SK-N-SH treated with all-trans-retinoic acid at 6 μM for 48 hours (cell line): ENCODE results near the gene RBM18.

Experiments used
- ATAC-seq: fragments of 200-7000 bp; cut with Tn5 transposase; 3 replicates; pipeline ENCODE4 v1.9.1; 2020; ENCODE audit warnings: mild to moderate bottlenecking, moderate library complexity
- BACH2 ChIP-seq: fragments of 250-450 bp; sonication (Bioruptor Pico); IDR thresholded peaks from 2 replicates; pipeline ENCODE4 v1.9.0; 2021; ENCODE audit warnings: mild to moderate bottlenecking, borderline replicate concordance
- CREB5 ChIP-seq: fragments of 250-450 bp; sonication (Bioruptor Pico); IDR thresholded peaks from 2 replicates; pipeline ENCODE4 v1.5.1; 2020; ENCODE audit warnings: low read depth, mild to moderate bottlenecking, moderate library complexity
- CSDC2 ChIP-seq: fragments of 250-450 bp; sonication (Bioruptor Pico); IDR thresholded peaks from 2 replicates; pipeline ENCODE4 v1.5.0; 2020; ENCODE audit warnings: mild to moderate bottlenecking, moderate library complexity
- CSRNP3 ChIP-seq: fragments of 250-450 bp; sonication (Bioruptor Pico); IDR thresholded peaks from 2 replicates; pipeline ENCODE4 v1.5.1; 2021; ENCODE audit warnings: mild to moderate bottlenecking, moderate library complexity
- ESRRG ChIP-seq: fragments of 250-450 bp; sonication (Bioruptor Pico); IDR thresholded peaks from 2 replicates; pipeline ENCODE4 v1.6.1; 2021; ENCODE audit warnings: mild to moderate bottlenecking
- GLIS3 ChIP-seq: fragments of 250-450 bp; sonication (Bioruptor Pico); IDR thresholded peaks from 2 replicates; pipeline ENCODE4 v1.5.0; 2020; ENCODE audit warnings: mild to moderate bottlenecking, moderate library complexity
- ISL1 ChIP-seq: fragments of 250-450 bp; sonication (Bioruptor Pico); IDR thresholded peaks from 2 replicates; pipeline ENCODE4 v2.1.2; 2022; ENCODE audit warnings: mild to moderate bottlenecking, moderate library complexity
- OSR1 ChIP-seq: fragments of 250-450 bp; sonication (Bioruptor Pico); IDR thresholded peaks from 2 replicates; pipeline ENCODE4 v1.8.0; 2022; ENCODE audit warnings: moderate library complexity, mild to moderate bottlenecking, inconsistent platforms
- PATZ1 ChIP-seq: fragments of 250-450 bp; sonication (Bioruptor Pico); IDR thresholded peaks from 2 replicates; pipeline ENCODE4 v1.8.0; 2020; ENCODE audit warnings: mild to moderate bottlenecking, moderate library complexity, borderline replicate concordance
- RARB ChIP-seq: fragments of 250-450 bp; sonication (Bioruptor Pico); IDR thresholded peaks from 2 replicates; pipeline ENCODE4 v1.8.0; 2021; ENCODE audit warnings: mild to moderate bottlenecking, moderate library complexity
- TCF4 ChIP-seq: fragments of 250-450 bp; sonication (Bioruptor Pico); IDR thresholded peaks from 2 replicates; pipeline ENCODE4 v1.8.0; 2021; ENCODE audit warnings: mild to moderate bottlenecking, moderate library complexity, borderline replicate concordance
- TOX ChIP-seq: fragments of 250-450 bp; sonication (Bioruptor Pico); IDR thresholded peaks from 2 replicates; pipeline ENCODE4 v1.8.0; 2021; ENCODE audit warnings: mild to moderate bottlenecking, moderate library complexity, borderline replicate concordance
- TSHZ2 ChIP-seq: fragments of 250-450 bp; sonication (Bioruptor Pico); IDR thresholded peaks from 2 replicates; pipeline ENCODE4 v1.5.0; 2020; ENCODE audit warnings: mild to moderate bottlenecking, moderate library complexity
- ZC3H10 ChIP-seq: fragments of 250-450 bp; sonication (Bioruptor Pico); IDR thresholded peaks from 2 replicates; pipeline ENCODE4 v1.5.1; 2021; ENCODE audit warnings: mild to moderate bottlenecking, moderate library complexity
- ZFP3 ChIP-seq: fragments of 250-450 bp; sonication (Bioruptor Pico); IDR thresholded peaks from 2 replicates; pipeline ENCODE4 v1.5.0; 2020; ENCODE audit warnings: mild to moderate bottlenecking, moderate library complexity
- ZFP30 ChIP-seq: fragments of 450-650 bp; formaldehyde crosslinking; IDR thresholded peaks from 2 replicates; pipeline ENCODE4 v1.5.0; 2022; ENCODE audit warnings: mild to moderate bottlenecking, moderate library complexity
- ZNF565 ChIP-seq: fragments of 450-650 bp; formaldehyde crosslinking; conservative IDR thresholded peaks from 2 replicates; pipeline ENCODE4 v1.5.0; 2020; ENCODE audit warnings: low read depth, mild to moderate bottlenecking, moderate library complexity
- ZNF70 ChIP-seq: fragments of 450-650 bp; formaldehyde crosslinking; IDR thresholded peaks from 2 replicates; pipeline ENCODE4 v1.5.0; 2020; ENCODE audit warnings: mild to moderate bottlenecking, moderate library complexity
- ZNF8 ChIP-seq: fragments of 450-650 bp; formaldehyde crosslinking; IDR thresholded peaks from 2 replicates; pipeline ENCODE4 v1.5.0; 2020; ENCODE audit warnings: mild to moderate bottlenecking, moderate library complexity

Gene RBM18

GRCh38 chr9:122254761-122255160, 9.9 kb downstream of the RBM18 start (continued):
- TF ChIP-seq PATZ1: no peak
- TF ChIP-seq ZNF565 (CRISPR knock-in tag): no peak
- TF ChIP-seq ZFP3 (CRISPR knock-in tag): no peak
- no peak for TF ChIP-seq OSR1

- TF ChIP-seq BACH2 (CRISPR knock-in tag): no peak
- TF ChIP-seq ZFP3 (CRISPR knock-in tag): no peak
- ATAC-seq: no peak
Measured at GRCh38 chr9:122252796-122253195, 11.8 kb downstream of the RBM18 start.

GRCh38 chr9:122251351-122251750, 13.3 kb downstream of the RBM18 start:
- no peak for TF ChIP-seq TSHZ2 (CRISPR knock-in tag)
- no peak for TF ChIP-seq ZNF8 (CRISPR knock-in tag)
- no peak for TF ChIP-seq CSDC2 (CRISPR knock-in tag)
- TF ChIP-seq ZFP3 (CRISPR knock-in tag): no peak
- no peak for TF ChIP-seq TCF4
- no peak for TF ChIP-seq RARB (CRISPR knock-in tag)
- TF ChIP-seq ZNF70 (CRISPR knock-in tag): no peak
- TF ChIP-seq TOX (CRISPR knock-in tag): no peak
- no peak for TF ChIP-seq CSRNP3
- TF ChIP-seq ZFP30 (CRISPR knock-in tag): no peak
- no peak for TF ChIP-seq ISL1 (CRISPR knock-in tag)
- TF ChIP-seq CREB5: no peak

GRCh38 chr9:122248448-122248865, 16.2 kb downstream of the RBM18 start:
- no peak for ATAC-seq
- TF ChIP-seq ESRRG (CRISPR knock-in tag) (no peak), RARB (CRISPR knock-in tag) (no peak), BACH2 (CRISPR knock-in tag) (no peak), ZNF565 (CRISPR knock-in tag) (no peak), ZFP30 (CRISPR knock-in tag) (no peak), TOX (CRISPR knock-in tag) (no peak), ZC3H10 (no peak), PATZ1 (no peak), ZNF8 (CRISPR knock-in tag) (no peak), GLIS3 (CRISPR knock-in tag) (no peak), ZFP3 (CRISPR knock-in tag) (no peak), CREB5 (no peak), TCF4 (no peak), ZNF70 (CRISPR knock-in tag) (no peak), CSRNP3 (no peak)

More at GRCh38 chr9:122251351-122251750, 13.3 kb downstream of the RBM18 start:
- ATAC-seq: no peak
